Measurements from ENCODE around the gene NMNAT2. TPM values are rescaled to one million over a fixed set of nuclear protein-coding genes. Genes with fewer than 3 reads are reported as not detected.
A peak's percentile ranks its signal among the peaks of the same experiment; 100 is the strongest.

Gene NMNAT2
- total RNA-seq, 4 donors from 2014 or later: 1.7 to 2.8 (median 2.4) TPM

GRCh38 chr1:183247066-183247465 lies 171.1 kb downstream of the NMNAT2 start:
- H3K27me3 ChIP-seq: no peaks in the 10 kb centered on the region
- no peak overlapping the region for H3K4me3 ChIP-seq
- no peak for DNase-seq (ENCODE audit: extremely low spot score)
- WGBS: 98% methylated on average over 11 of the region's 11 CpGs
- intact Hi-C loops (cut with DNase I): no loop called here
- no peak overlapping the region for H3K27ac ChIP-seq (replicated peaks in 1 of 4)
- no peak for TF ChIP-seq EP300 (IDR thresholded peaks at IDR 0.05)
- no peak for TF ChIP-seq CTCF (IDR thresholded peaks at IDR 0.05)
- no peak for TF ChIP-seq POLR2AphosphoS5 (IDR thresholded peaks at IDR 0.05)
- TF ChIP-seq POLR2A (IDR thresholded peaks at IDR 0.05; ENCODE audit: low read depth): no peak
- H3K36me3 ChIP-seq: peaks cover 0 to 13% (median 0%) of the 10 kb centered on the region in 4 donors
- H3K4me1 ChIP-seq: peaks cover 0 to 6% (median 3%) of the 10 kb centered on the region in 4 donors
- no peaks in the 10 kb centered on the region for H3K9me3 ChIP-seq

DNA sequence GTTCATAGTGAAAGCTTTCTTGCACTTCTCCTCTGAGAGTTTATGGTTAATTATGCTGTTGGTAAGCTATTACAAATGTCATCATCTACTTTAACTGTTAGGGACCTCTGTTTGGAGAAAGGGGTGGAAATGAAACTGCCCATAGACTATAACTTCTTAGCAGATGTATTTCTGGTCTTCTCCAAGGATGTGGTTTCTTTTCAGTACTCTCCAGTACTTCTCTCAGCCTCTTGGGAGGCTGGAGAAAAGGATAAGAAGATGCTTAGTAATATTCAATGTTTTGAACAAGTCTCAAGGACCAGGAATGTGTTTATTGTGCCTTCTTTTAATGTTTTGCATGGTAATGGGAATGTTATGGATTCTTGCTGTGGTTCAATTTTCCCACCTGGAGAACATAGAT lies 171.7 kb downstream of the NMNAT2 start:
- Histone ChIP-seq H3K9me3 (no peaks in the 10 kb centered on the region), H3K4me1 (peaks cover 0 to 6% (median 3%) of the 10 kb centered on the region in 4 donors), H3K27ac (replicated peaks in 1 of 4) (no peak overlapping the region), H3K36me3 (peaks cover 0 to 13% (median 0%) of the 10 kb centered on the region in 4 donors), H3K4me3 (no peak overlapping the region), H3K27me3 (no peaks in the 10 kb centered on the region)
- no peak for DNase-seq (ENCODE audit: extremely low spot score)
- TF ChIP-seq CTCF (IDR thresholded peaks at IDR 0.05): no peak
- TF ChIP-seq POLR2AphosphoS5 (IDR thresholded peaks at IDR 0.05): no peak
- TF ChIP-seq POLR2A (IDR thresholded peaks at IDR 0.05; ENCODE audit: low read depth): no peak
- no peak for TF ChIP-seq EP300 (IDR thresholded peaks at IDR 0.05)
- intact Hi-C loops (cut with DNase I): no loop called here

DNA sequence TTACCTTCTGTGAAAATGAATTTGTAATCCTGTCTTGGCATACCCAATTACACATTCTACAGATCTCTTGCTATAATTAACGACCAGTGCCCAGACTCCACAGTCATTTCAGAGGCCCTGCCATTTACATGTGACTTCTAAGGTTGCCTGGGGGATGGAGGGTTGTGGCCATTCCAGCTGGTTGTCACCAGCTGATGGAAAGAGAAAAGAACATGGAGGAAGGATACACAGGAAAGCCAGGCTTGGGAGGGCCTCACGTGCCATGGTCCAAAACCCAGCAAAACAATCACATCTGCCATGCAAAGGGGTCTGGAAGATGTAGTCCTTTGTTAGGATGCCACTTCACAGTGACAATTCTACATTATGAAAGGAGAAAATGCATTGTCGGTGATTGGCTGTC lies 172.8 kb downstream of the NMNAT2 start:
- no peak for DNase-seq (ENCODE audit: extremely low spot score)
- Histone ChIP-seq H3K4me1 (peaks cover 0 to 15% (median 3%) of the 10 kb centered on the region in 4 donors), H3K36me3 (peaks cover 0 to 18% (median 3%) of the 10 kb centered on the region in 4 donors), H3K9me3 (no peaks in the 10 kb centered on the region), H3K27ac (replicated peaks in 1 of 4) (peak overlapping the region in 2 of 4 donors; percentile 13 to 34), H3K4me3 (no peak overlapping the region), H3K27me3 (no peaks in the 10 kb centered on the region)
- TF ChIP-seq EP300 (IDR thresholded peaks at IDR 0.05): no peak
- TF ChIP-seq POLR2A (IDR thresholded peaks at IDR 0.05; ENCODE audit: low read depth): no peak
- TF ChIP-seq CTCF (IDR thresholded peaks at IDR 0.05): no peak
- no peak for TF ChIP-seq POLR2AphosphoS5 (IDR thresholded peaks at IDR 0.05)
- intact Hi-C loops (cut with DNase I): no loop called here
- 93% methylated on average over 3 of the region's 3 CpGs for WGBS

DNA sequence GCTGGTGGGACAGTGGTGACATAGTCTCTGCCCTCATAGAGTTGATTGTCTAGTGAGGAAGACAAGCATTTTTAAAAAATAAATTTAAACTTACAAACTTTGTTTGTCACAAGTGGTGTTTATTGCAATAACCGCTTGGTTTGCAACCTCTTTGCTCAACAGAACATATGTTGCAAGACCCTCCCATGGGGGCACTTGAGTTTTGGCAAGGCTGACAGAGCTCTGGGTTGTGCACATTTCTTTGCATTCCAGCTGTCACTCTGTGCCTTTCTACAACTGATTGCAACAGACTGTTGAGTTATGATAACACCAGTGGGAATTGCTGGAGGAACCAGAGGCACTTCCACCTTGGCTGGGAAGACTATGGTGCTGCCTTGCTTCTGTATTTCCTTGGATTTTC lies 173.7 kb downstream of the NMNAT2 start:
- TF ChIP-seq CTCF (IDR thresholded peaks at IDR 0.05): no peak
- peak; percentile 60 to 77 for TF ChIP-seq POLR2AphosphoS5 (IDR thresholded peaks at IDR 0.05)
- Histone ChIP-seq H3K27ac (replicated peaks in 1 of 4) (peak overlapping the region; percentile 40 to 70 (median 62)), H3K9me3 (no peaks in the 10 kb centered on the region), H3K36me3 (peaks cover 0 to 26% (median 10%) of the 10 kb centered on the region in 4 donors), H3K27me3 (no peaks in the 10 kb centered on the region), H3K4me3 (no peak overlapping the region), H3K4me1 (peaks cover under 1 to 16% (median 3%) of the 10 kb centered on the region in 4 donors)
- peak; percentile 96 for DNase-seq (ENCODE audit: extremely low spot score)
- intact Hi-C loops (cut with DNase I): no loop called here
- WGBS: 50% methylated on average over 1 of the region's 1 CpG
